ENCODE data around the gene SF1. TPM values are rescaled to one million over a fixed set of nuclear protein-coding genes. Genes with fewer than 3 reads are reported as not detected.

The SF1 gene
- polyA plus RNA-seq, 1 of the 3 experiments (the other 2 are of a cell fraction) = 66.3 TPM

DNA sequence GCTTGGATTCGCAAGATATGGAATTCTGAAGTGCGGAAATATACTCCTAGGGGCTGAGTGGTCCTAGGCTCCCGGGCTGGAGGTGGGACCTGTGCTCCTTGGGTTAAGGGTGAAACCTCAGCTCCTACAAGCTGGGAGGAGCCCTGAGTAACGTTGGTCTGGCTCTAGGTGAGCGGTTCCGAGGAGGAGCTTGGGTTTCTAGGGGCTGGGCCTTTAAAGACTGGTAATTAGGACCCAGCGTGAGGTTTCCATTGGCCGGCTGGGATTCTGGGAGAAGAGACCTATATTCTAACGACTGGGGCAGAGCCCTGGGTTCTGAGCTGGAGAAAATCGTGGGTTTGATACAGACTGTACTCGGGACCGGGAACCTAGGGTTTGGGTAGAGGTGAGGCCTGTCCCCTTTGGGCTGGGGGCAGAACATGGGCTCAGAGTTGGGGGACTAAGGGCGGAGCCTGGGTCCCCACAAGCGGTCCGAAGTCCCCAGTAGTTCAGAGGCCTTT, 25.6 kb upstream of the SF1 start:
- Histone ChIP-seq H3K27ac (ENCODE audit: low read depth in 2 of 2, low read length in 1 of 2) (peak overlapping the region; percentile 89 to 90), H3K9me2 (no peaks in the 10 kb centered on the region), H3K79me2 (ENCODE audit: insufficient read depth) (peaks cover 2% of the 10 kb centered on the region; the same call in 1 of the 2 replicates), H3K9me3 (no peaks in the 10 kb centered on the region), H3K4me1 (ENCODE audit: control insufficient read depth in 1 of 2, insufficient read depth in 2 of 2, low read depth in 1 of 2, low read length in 1 of 2) (peaks cover 7 to 20% of the 10 kb centered on the region in 2 experiments; a peak in 3 of 4 replicates), H3K9ac (peak overlapping the region; percentile 81), H2AFZ (ENCODE audit: low read depth) (peak overlapping the region; percentile 75), H3K27me3 (ENCODE audit: insufficient read depth) (no peaks in the 10 kb centered on the region), H3K4me3 (ENCODE audit: low read depth in 2 of 2, low read length in 1 of 2) (peak overlapping the region; percentile 69 to 78), H3K4me2 (peak overlapping the region; percentile 87), H4K20me1 (ENCODE audit: insufficient read depth) (no peaks in the 10 kb centered on the region), H3K36me3 (replicated peaks in 1 of 2; ENCODE audit: control insufficient read depth in 1 of 2, insufficient read depth in 2 of 2, low read length in 1 of 2) (peaks cover 0 to 39% of the 10 kb centered on the region in 2 experiments), H3F3A (replicated peaks; ENCODE audit: insufficient read depth) (peaks cover 3% of the 10 kb centered on the region)
- POLR2A ChIA-PET = interaction anchor here (0.7 kb wide), 1 partner anchor 25 kb away, joined by 3 read pairs; the partner anchor contains the start of gene SF1
- CTCF ChIA-PET = interaction anchor here (1.0 to 3.3 kb wide), 5 partner anchors 9 to 115 kb away, joined by 3 to 20 read pairs (median 4); partner anchors contain the start of genes CDC42BPG and RASGRP2
- no peak for DNase-seq
- WGBS (ENCODE audit: low lambda C conversion rate) = 52% methylated on average over 15 of the region's 15 CpGs
- TF ChIP-seq, protein P1, sequence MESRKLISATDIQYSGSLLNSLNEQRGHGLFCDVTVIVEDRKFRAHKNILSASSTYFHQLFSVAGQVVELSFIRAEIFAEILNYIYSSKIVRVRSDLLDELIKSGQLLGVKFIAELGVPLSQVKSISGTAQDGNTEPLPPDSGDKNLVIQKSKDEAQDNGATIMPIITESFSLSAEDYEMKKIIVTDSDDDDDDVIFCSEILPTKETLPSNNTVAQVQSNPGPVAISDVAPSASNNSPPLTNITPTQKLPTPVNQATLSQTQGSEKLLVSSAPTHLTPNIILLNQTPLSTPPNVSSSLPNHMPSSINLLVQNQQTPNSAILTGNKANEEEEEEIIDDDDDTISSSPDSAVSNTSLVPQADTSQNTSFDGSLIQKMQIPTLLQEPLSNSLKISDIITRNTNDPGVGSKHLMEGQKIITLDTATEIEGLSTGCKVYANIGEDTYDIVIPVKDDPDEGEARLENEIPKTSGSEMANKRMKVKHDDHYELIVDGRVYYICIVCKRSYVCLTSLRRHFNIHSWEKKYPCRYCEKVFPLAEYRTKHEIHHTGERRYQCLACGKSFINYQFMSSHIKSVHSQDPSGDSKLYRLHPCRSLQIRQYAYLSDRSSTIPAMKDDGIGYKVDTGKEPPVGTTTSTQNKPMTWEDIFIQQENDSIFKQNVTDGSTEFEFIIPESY (IDR thresholded peaks at IDR 0.05; ENCODE audit: borderline replicate concordance, low read depth) = no peak
- no peak for TF ChIP-seq RAD21 (IDR thresholded peaks at IDR 0.05; ENCODE audit: low read length)

DNA sequence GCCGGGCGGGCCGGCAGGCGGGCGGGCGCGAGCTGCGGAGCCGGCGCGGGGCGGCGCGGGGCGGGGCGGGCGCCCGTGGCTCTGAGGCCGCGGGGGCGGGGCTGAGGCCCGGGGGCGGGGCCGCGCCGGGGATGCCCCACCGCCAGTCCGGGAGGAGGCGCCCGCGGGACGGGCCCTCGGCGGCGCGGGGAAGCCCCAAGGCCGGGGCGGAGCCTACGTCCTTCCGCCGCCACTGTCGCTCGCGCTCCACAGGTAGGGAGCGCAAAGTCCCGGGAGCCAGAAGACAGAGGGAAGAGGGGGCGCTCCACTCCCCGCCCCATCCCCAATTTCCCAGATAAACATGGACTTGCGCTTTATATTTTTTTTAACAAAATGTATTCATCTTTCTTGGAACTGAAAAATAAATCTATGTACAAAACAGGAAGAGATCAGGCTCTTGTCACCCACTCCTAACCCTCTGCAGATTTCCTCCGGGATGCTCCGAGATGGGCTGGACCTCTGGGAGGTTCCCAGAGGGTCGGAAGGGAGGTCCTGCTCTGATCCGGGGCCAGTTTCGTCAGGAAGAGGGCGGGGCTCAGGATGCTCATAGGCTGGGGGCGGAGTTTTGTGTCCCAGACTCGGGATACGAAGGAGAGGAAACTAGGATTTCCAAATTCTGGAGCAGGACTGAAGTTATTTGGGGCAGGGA, 25.0 kb upstream of the SF1 start, which contains the start of gene MAP4K2:
TSS of gene MAP4K2 (minus strand) at position 57 of the 688 bp plus-strand sequence. CDS start 65 bp downstream, outside the sequence.
- H3K4me3 ChIP-seq (ENCODE audit: low read depth in 2 of 2, low read length in 1 of 2) = peak within 1 kb of the TSS; percentile 69 to 78
- peak within 1 kb of the TSS; percentile 89 to 90 for H3K27ac ChIP-seq (ENCODE audit: low read depth in 2 of 2, low read length in 1 of 2)
- H2AFZ ChIP-seq (ENCODE audit: low read depth) = peak within 1 kb of the TSS; percentile 75
- no peaks in the 10 kb centered on the region for H3K9me3 ChIP-seq
- DNase-seq = peak; percentile 98
- WGBS (ENCODE audit: low lambda C conversion rate) = under 1% methylated on average over 14 of the region's 58 CpGs
- peaks cover 7 to 20% of the 10 kb centered on the region in 2 experiments; a peak in 2 of 4 replicates for H3K4me1 ChIP-seq (ENCODE audit: control insufficient read depth in 1 of 2, insufficient read depth in 2 of 2, low read depth in 1 of 2, low read length in 1 of 2)
- H4K20me1 ChIP-seq (ENCODE audit: insufficient read depth) = no peaks in the 10 kb centered on the region
- no peaks in the 10 kb centered on the region for H3K9me2 ChIP-seq
- no peaks in the 10 kb centered on the region; the same call in 1 of the 2 replicates for H3K79me2 ChIP-seq (ENCODE audit: insufficient read depth)
- peak within 1 kb of the TSS; percentile 81 for H3K9ac ChIP-seq
- POLR2A ChIA-PET = no interaction called here
- H3K4me2 ChIP-seq = peak within 1 kb of the TSS; percentile 89
- peaks cover 0 to 41% of the 10 kb centered on the region in 2 experiments for H3K36me3 ChIP-seq (replicated peaks in 1 of 2; ENCODE audit: control insufficient read depth in 1 of 2, insufficient read depth in 2 of 2, low read length in 1 of 2)
- no peaks in the 10 kb centered on the region for H3K27me3 ChIP-seq (ENCODE audit: insufficient read depth)
- 0 out of 2 replicates have a peak, but pooled peaks have one; percentile 29 for TF ChIP-seq MXI1 (IDR thresholded peaks at IDR 0.05; ENCODE audit: low read depth, low read length)
- 0 out of 2 replicates have a peak, but pooled peaks have one; percentile 32 for TF ChIP-seq GABPA (IDR thresholded peaks at IDR 0.05; ENCODE audit: low read depth)
- no peak for TF ChIP-seq FOSL2 (IDR thresholded peaks at IDR 0.05; ENCODE audit: borderline replicate concordance, low read depth)
- TF ChIP-seq TAF1 (IDR thresholded peaks at IDR 0.05; ENCODE audit: borderline replicate concordance, low read depth, low read length) = peak; percentile 7; the same call in 1 of the 2 replicates
- TF ChIP-seq EP300 (IDR thresholded peaks at IDR 0.05; ENCODE audit: borderline replicate concordance in 1 of 2, low read depth in 1 of 2, low read length in 1 of 2) = no peak
- peak; percentile 50; the same call in 1 of the 2 replicates for TF ChIP-seq POLR2AphosphoS5 (IDR thresholded peaks at IDR 0.05; ENCODE audit: low read depth, low read length)
- TF ChIP-seq, protein P2, sequence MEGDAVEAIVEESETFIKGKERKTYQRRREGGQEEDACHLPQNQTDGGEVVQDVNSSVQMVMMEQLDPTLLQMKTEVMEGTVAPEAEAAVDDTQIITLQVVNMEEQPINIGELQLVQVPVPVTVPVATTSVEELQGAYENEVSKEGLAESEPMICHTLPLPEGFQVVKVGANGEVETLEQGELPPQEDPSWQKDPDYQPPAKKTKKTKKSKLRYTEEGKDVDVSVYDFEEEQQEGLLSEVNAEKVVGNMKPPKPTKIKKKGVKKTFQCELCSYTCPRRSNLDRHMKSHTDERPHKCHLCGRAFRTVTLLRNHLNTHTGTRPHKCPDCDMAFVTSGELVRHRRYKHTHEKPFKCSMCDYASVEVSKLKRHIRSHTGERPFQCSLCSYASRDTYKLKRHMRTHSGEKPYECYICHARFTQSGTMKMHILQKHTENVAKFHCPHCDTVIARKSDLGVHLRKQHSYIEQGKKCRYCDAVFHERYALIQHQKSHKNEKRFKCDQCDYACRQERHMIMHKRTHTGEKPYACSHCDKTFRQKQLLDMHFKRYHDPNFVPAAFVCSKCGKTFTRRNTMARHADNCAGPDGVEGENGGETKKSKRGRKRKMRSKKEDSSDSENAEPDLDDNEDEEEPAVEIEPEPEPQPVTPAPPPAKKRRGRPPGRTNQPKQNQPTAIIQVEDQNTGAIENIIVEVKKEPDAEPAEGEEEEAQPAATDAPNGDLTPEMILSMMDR (IDR thresholded peaks at IDR 0.05) = peak; percentile 38
- CTCF ChIA-PET = interaction anchor here (0.8 to 3.3 kb wide), 7 partner anchors 9 to 115 kb away, joined by 3 to 20 read pairs (median 4); partner anchors contain the start of genes CDC42BPG and RASGRP2
- peaks cover 3% of the 10 kb centered on the region for H3F3A ChIP-seq (replicated peaks; ENCODE audit: insufficient read depth)

All from SK-N-SH (cell line).